Neural progenitor cell (in vitro differentiated cells): Measurements from ENCODE around the gene COL8A1.

Experiments
- CTCF ChIP-seq: fragments of 200-600 bp; sonication (generic); IDR thresholded peaks from 2 replicates; pipeline ENCODE4 v1.5.1; 2017; ENCODE audit warnings: antibody characterized with exemption, mild to moderate bottlenecking
- EZH2 ChIP-seq: fragments of 200-600 bp; sonication (generic); IDR thresholded peaks from 2 replicates; pipeline ENCODE4 v1.6.1; 2017; ENCODE audit warnings: antibody characterized with exemption, mild to moderate bottlenecking, moderate library complexity

- no peak for TF ChIP-seq CTCF
- no peak for TF ChIP-seq EZH2
These were observed 55.2 kb downstream of the COL8A1 start for GRCh38 chr3:99693636-99694035.
